MM.1S (cell line): ENCODE measurements around the gene ATP10B.

ENCODE experiments used
- DNase-seq: peaks from one replicate; pipeline ENCODE4 v3.0.0-alpha.2; 2015
- H2AFZ ChIP-seq: fragments of 300-600 bp; sonication (generic); 2 replicates; pipeline ENCODE4 v1.6.0; 2016; ENCODE audit warnings: antibody characterized with exemption, low read length
- H3F3A ChIP-seq: fragments of 300-600 bp; sonication (generic); 2 replicates; pipeline ENCODE4 v1.6.1; 2016; ENCODE audit warnings: mild to moderate bottlenecking, antibody characterized with exemption, low read length, moderate library complexity, mixed read lengths; ENCODE audit not compliant: insufficient read depth
- H3K27ac ChIP-seq: fragments of 300-600 bp; sonication (generic); 2 replicates; pipeline ENCODE4 v1.5.1; 2016; ENCODE audit warnings: mild to moderate bottlenecking, low read length
- H3K27me3 ChIP-seq: fragments of 300-600 bp; sonication (generic); replicated peaks from 2 replicates; pipeline ENCODE4 v1.6.0; 2016; ENCODE audit warnings: low read length; ENCODE audit not compliant: insufficient read depth
- H3K36me3 ChIP-seq: fragments of 300-600 bp; sonication (generic); replicated peaks from 2 replicates; pipeline ENCODE4 v1.6.1; 2016; ENCODE audit warnings: mild to moderate bottlenecking, low read length, mixed read lengths; ENCODE audit not compliant: insufficient read depth
- H3K4me1 ChIP-seq: fragments of 300-600 bp; sonication (generic); 2 replicates; pipeline ENCODE4 v1.6.1; 2016; ENCODE audit warnings: low read length, mixed read lengths
- H3K4me2 ChIP-seq: fragments of 300-600 bp; sonication (generic); 2 replicates; pipeline ENCODE4 v1.6.0; 2016; ENCODE audit warnings: low read depth, low read length
- H3K4me3 ChIP-seq: fragments of 300-600 bp; sonication (generic); 2 replicates; pipeline ENCODE4 v1.5.1; 2016; ENCODE audit warnings: low read length, mixed read lengths
- H3K79me2 ChIP-seq: fragments of 300-600 bp; sonication (generic); 2 replicates; pipeline ENCODE4 v1.6.1; 2016; ENCODE audit warnings: mixed run types, low read length, mixed read lengths
- H3K9ac ChIP-seq: fragments of 300-600 bp; sonication (generic); 2 replicates; pipeline ENCODE4 v1.6.1; 2016; ENCODE audit warnings: low read length, mixed read lengths
- H3K9me2 ChIP-seq: fragments of 300-600 bp; sonication (generic); replicated peaks from 2 replicates; pipeline ENCODE4 v1.6.1; 2016; ENCODE audit warnings: mild to moderate bottlenecking, low read length, mixed read lengths; ENCODE audit not compliant: insufficient read depth
- H3K9me3 ChIP-seq: fragments of 300-600 bp; sonication (generic); replicated peaks from 2 replicates; pipeline ENCODE4 v1.6.1; 2016; ENCODE audit warnings: mild to moderate bottlenecking, low read length, mixed read lengths; ENCODE audit not compliant: insufficient read depth
- H4K20me1 ChIP-seq: fragments of 300-600 bp; sonication (generic); 2 replicates; pipeline ENCODE4 v1.6.1; 2016; ENCODE audit warnings: mild to moderate bottlenecking, low read length, moderate library complexity, mixed read lengths; ENCODE audit not compliant: insufficient read depth
- CTCF ChIP-seq: fragments of 300-600 bp; sonication (generic); IDR thresholded peaks from 2 replicates; pipeline ENCODE4 v1.5.1; 2016; ENCODE audit warnings: antibody characterized with exemption, low read length, mixed read lengths
- EZH2 ChIP-seq: fragments of 300-600 bp; sonication (generic); optimal IDR thresholded peaks from 2 replicates; pipeline ENCODE3; 2017; ENCODE audit warnings: low read depth, mild to moderate bottlenecking, antibody characterized with exemption, low read length, mixed read lengths
- EZH2phosphoT487 ChIP-seq: fragments of 300-600 bp; sonication (generic); IDR thresholded peaks from 2 replicates; pipeline ENCODE4 v1.6.1; 2018; ENCODE audit warnings: antibody characterized with exemption, low read length

Gene ATP10B

GRCh38 chr5:160660132-160660531 is 191.9 kb downstream of the ATP10B start:
- Histone ChIP-seq H3K4me2 (no peak overlapping the region), H3K9me2 (no peaks in the 10 kb centered on the region), H3K9me3 (no peaks in the 10 kb centered on the region), H3K27ac (no peak overlapping the region), H3F3A (no peaks in the 10 kb centered on the region), H3K27me3 (no peaks in the 10 kb centered on the region), H2AFZ (no peak overlapping the region), H3K4me3 (no peak overlapping the region), H3K4me1 (no peaks in the 10 kb centered on the region), H3K36me3 (no peaks in the 10 kb centered on the region), H4K20me1 (no peaks in the 10 kb centered on the region), H3K79me2 (no peaks in the 10 kb centered on the region), H3K9ac (no peak overlapping the region)
- DNase-seq = no peak
- no peak for TF ChIP-seq EZH2
- no peak for TF ChIP-seq EZH2phosphoT487
- no peak for TF ChIP-seq CTCF

- TF ChIP-seq EZH2phosphoT487 (no peak), CTCF (no peak), EZH2 (no peak)
- no peak for DNase-seq
- Histone ChIP-seq H2AFZ (no peak overlapping the region), H4K20me1 (no peaks in the 10 kb centered on the region), H3K4me1 (no peaks in the 10 kb centered on the region), H3K79me2 (no peaks in the 10 kb centered on the region), H3F3A (no peaks in the 10 kb centered on the region), H3K27ac (no peak overlapping the region), H3K9me2 (no peaks in the 10 kb centered on the region), H3K9ac (no peak overlapping the region), H3K4me2 (no peak overlapping the region), H3K4me3 (no peak overlapping the region), H3K27me3 (no peaks in the 10 kb centered on the region), H3K36me3 (no peaks in the 10 kb centered on the region), H3K9me3 (no peaks in the 10 kb centered on the region)
Observed at GRCh38 chr5:160657622-160658458, 194.2 kb downstream of the ATP10B start.

GRCh38 chr5:160657068-160657507 is 194.9 kb downstream of the ATP10B start:
- Histone ChIP-seq H3K9me2 (no peaks in the 10 kb centered on the region), H3K4me2 (no peak overlapping the region), H3K27me3 (no peaks in the 10 kb centered on the region), H3K36me3 (no peaks in the 10 kb centered on the region), H3K9me3 (no peaks in the 10 kb centered on the region), H3K4me3 (no peak overlapping the region), H3K27ac (no peak overlapping the region), H4K20me1 (no peaks in the 10 kb centered on the region), H3K79me2 (no peaks in the 10 kb centered on the region), H2AFZ (no peak overlapping the region), H3K9ac (no peak overlapping the region), H3F3A (no peaks in the 10 kb centered on the region), H3K4me1 (no peaks in the 10 kb centered on the region)
- TF ChIP-seq EZH2 (no peak), EZH2phosphoT487 (no peak), CTCF (no peak)
- DNase-seq = no peak
